ENCODE results near the gene TRAF3.
"Not testable (repeated sequence)": the region's sequence is repeated elsewhere in the genome, so short reads cannot be mapped to it uniquely, and the experiment has no call there.

Gene TRAF3

DNA sequence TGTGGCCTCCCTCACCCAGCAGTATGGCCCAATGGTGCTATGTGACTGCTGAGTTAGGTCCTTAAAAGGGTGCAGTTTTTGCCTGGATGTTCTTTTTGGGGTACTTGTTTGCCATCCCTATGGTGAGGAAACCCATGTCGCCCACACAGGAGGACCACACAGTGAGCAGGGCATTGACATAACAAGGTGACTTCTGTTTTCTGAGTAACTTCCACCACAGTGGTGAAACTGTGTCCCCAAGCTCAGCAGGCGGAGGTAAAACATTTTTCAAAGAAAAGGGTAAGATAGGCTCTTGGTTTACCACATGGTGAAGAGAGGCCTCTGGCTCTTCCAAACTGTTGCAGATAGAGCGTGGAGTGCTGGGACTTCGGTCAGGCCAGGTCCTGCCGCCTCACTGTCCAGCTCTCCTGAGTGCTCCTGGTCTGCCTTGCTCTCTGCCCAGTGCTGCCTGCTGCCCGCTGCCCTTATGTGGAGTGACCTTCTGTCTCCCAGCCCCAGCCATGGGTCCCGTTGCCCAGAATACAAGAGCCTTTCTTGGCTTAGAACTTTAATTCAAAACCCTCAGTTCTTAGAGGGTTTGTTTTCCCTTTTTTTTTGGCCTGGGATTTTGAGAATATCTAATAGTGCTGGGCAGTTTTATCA lies 54.0 kb downstream of the TRAF3 start:
- no peak for DNase-seq
- no peaks in the 10 kb centered on the region for H3K79me2 ChIP-seq (ENCODE audit: control insufficient read depth, insufficient read depth, low read length)
- no peak overlapping the region for H3K4me3 ChIP-seq (ENCODE audit: low read length)
- H3K18ac ChIP-seq (ENCODE audit: low read length), result no peak overlapping the region
- H3K23ac ChIP-seq (ENCODE audit: low read length), result no peak overlapping the region
- no peak overlapping the region for H3K4me2 ChIP-seq (ENCODE audit: low read length)
- H3K79me1 ChIP-seq (ENCODE audit: low read length), result no peaks in the 10 kb centered on the region
- H4K8ac ChIP-seq (ENCODE audit: low read depth, low read length), result no peak overlapping the region
- no peak overlapping the region for H2AK5ac ChIP-seq (ENCODE audit: low read length)
- H3K36me3 ChIP-seq (ENCODE audit: control insufficient read depth, insufficient read depth, low read length), result no peaks in the 10 kb centered on the region
- H2BK5ac ChIP-seq (ENCODE audit: low read length), result no peak overlapping the region
- H4K5ac ChIP-seq (ENCODE audit: low read length), result no peak overlapping the region
- no CpG with 5 or more reads among the region's 7 CpGs for WGBS (ENCODE audit: extremely low coverage, insufficient coverage, low lambda C conversion rate)
- H3K56ac ChIP-seq (ENCODE audit: low read length), result no peak overlapping the region
- H3K9ac ChIP-seq (ENCODE audit: low read length), result no peak overlapping the region
- H3K27ac ChIP-seq (ENCODE audit: low read depth, low read length), result no peak overlapping the region
- H3K4me1 ChIP-seq (ENCODE audit: control insufficient read depth, low read depth, low read length), result no peaks in the 10 kb centered on the region
- no peak overlapping the region for H3K4ac ChIP-seq (ENCODE audit: low read depth, low read length)
- no peaks in the 10 kb centered on the region for H3K27me3 ChIP-seq (ENCODE audit: insufficient read depth, low read length, poor library complexity)
- no peak overlapping the region for H2BK120ac ChIP-seq (ENCODE audit: low read depth, low read length)
- no peak overlapping the region for H2BK15ac ChIP-seq (replicated peaks; ENCODE audit: low read depth)

DNA sequence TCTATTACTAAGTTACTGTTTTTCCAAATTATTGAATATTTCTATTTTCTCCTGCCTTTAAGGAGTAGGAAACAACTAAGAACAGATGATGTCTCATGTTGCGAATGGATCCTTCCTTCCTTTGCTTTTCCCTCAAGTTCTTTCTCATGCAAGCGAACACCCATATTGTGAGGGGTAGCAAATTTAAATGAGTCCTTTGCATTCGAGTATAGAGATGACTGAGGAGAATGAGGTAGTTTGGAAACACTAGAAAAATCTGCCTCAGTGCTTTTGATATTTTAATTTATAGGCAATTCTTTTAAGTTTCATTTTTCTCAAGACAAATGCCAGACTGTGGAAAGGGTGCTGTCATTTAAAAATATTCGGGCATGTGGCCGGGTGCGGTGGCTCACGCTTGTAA lies 56.1 kb downstream of the TRAF3 start:
- no peaks in the 10 kb centered on the region for H3K4me1 ChIP-seq (ENCODE audit: control insufficient read depth, low read depth, low read length)
- H4K8ac ChIP-seq (ENCODE audit: low read depth, low read length), result no peak overlapping the region
- H3K18ac ChIP-seq (ENCODE audit: low read length), result no peak overlapping the region
- no peak overlapping the region for H3K4me3 ChIP-seq (ENCODE audit: low read length)
- no peak overlapping the region for H3K4ac ChIP-seq (ENCODE audit: low read depth, low read length)
- WGBS (ENCODE audit: extremely low coverage, insufficient coverage, low lambda C conversion rate), result no CpG with 5 or more reads among the region's 7 CpGs
- no peak overlapping the region for H2BK120ac ChIP-seq (ENCODE audit: low read depth, low read length)
- H2BK5ac ChIP-seq (ENCODE audit: low read length), result no peak overlapping the region
- H3K4me2 ChIP-seq (ENCODE audit: low read length), result no peak overlapping the region
- H3K56ac ChIP-seq (ENCODE audit: low read length), result no peak overlapping the region
- H3K79me2 ChIP-seq (ENCODE audit: control insufficient read depth, insufficient read depth, low read length), result no peaks in the 10 kb centered on the region
- no peak overlapping the region for H3K23ac ChIP-seq (ENCODE audit: low read length)
- H3K36me3 ChIP-seq (ENCODE audit: control insufficient read depth, insufficient read depth, low read length), result no peaks in the 10 kb centered on the region
- H3K9ac ChIP-seq (ENCODE audit: low read length), result no peak overlapping the region
- no peak overlapping the region for H2AK5ac ChIP-seq (ENCODE audit: low read length)
- no peaks in the 10 kb centered on the region for H3K79me1 ChIP-seq (ENCODE audit: low read length)
- no peak for DNase-seq
- H3K27ac ChIP-seq (ENCODE audit: low read depth, low read length), result no peak overlapping the region
- no peaks in the 10 kb centered on the region for H3K27me3 ChIP-seq (ENCODE audit: insufficient read depth, low read length, poor library complexity)
- H4K5ac ChIP-seq (ENCODE audit: low read length), result no peak overlapping the region
- no peak overlapping the region for H2BK15ac ChIP-seq (replicated peaks; ENCODE audit: low read depth)

DNA sequence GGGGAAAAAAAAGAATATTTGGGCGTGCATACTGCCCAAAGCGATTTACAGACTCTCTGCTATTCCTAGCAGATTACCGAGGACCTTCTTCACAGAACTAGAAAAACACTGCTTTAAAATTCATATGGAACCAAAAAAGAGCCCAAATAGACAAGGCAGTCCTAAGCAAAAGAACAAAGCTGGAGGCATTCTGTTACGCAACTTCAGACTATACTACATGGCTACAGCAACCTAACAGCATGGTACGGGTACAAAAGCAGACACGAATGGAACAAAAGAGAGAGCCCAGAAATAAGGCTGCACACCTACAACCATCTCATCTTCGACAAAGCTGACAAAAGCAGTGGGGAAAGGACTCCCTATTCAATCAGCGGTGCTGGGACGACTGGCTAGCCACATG lies 56.7 kb downstream of the TRAF3 start:
- Histone ChIP-seq H4K5ac (ENCODE audit: low read length) (no peak overlapping the region), H3K79me2 (ENCODE audit: control insufficient read depth, insufficient read depth, low read length) (no peaks in the 10 kb centered on the region), H2BK15ac (replicated peaks; ENCODE audit: low read depth) (no peak overlapping the region), H3K79me1 (ENCODE audit: low read length) (no peaks in the 10 kb centered on the region), H3K9ac (ENCODE audit: low read length) (no peak overlapping the region), H3K36me3 (ENCODE audit: control insufficient read depth, insufficient read depth, low read length) (no peaks in the 10 kb centered on the region), H3K4me1 (ENCODE audit: control insufficient read depth, low read depth, low read length) (no peaks in the 10 kb centered on the region), H3K4me2 (ENCODE audit: low read length) (no peak overlapping the region), H3K56ac (ENCODE audit: low read length) (no peak overlapping the region), H2AK5ac (ENCODE audit: low read length) (no peak overlapping the region), H2BK120ac (ENCODE audit: low read depth, low read length) (no peak overlapping the region), H4K8ac (ENCODE audit: low read depth, low read length) (no peak overlapping the region), H3K4me3 (ENCODE audit: low read length) (no peak overlapping the region), H3K27ac (ENCODE audit: low read depth, low read length) (no peak overlapping the region), H3K18ac (ENCODE audit: low read length) (no peak overlapping the region), H3K4ac (ENCODE audit: low read depth, low read length) (no peak overlapping the region), H3K27me3 (ENCODE audit: insufficient read depth, low read length, poor library complexity) (no peaks in the 10 kb centered on the region), H2BK5ac (ENCODE audit: low read length) (no peak overlapping the region), H3K23ac (ENCODE audit: low read length) (no peak overlapping the region)
- WGBS (ENCODE audit: extremely low coverage, insufficient coverage, low lambda C conversion rate), result no CpG with 5 or more reads among the region's 9 CpGs
- DNase-seq, result no peak

DNA sequence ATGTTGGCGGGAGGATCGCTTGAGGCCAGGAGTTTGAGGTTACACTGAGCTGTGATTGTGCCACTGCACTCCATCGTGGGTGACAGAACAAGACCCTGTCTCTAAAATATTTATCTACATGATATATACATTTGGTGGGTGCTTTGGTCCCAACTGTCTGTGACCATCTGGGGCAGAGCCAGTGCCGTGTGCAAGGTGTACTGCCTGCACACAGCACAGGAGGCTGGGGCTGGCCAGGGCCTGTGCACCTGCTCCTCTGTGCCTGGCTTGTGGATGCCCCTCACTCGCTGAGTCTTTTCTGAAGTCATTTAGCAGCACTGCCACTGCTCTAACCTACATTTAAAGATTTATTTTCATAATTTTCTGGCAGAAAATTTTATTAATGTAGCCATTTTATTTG lies 58.7 kb downstream of the TRAF3 start:
- H3K4me1 ChIP-seq (ENCODE audit: control insufficient read depth, low read depth, low read length), result no peaks in the 10 kb centered on the region
- no peak overlapping the region for H4K5ac ChIP-seq (ENCODE audit: low read length)
- no peak overlapping the region for H2BK120ac ChIP-seq (ENCODE audit: low read depth, low read length)
- H3K36me3 ChIP-seq (ENCODE audit: control insufficient read depth, insufficient read depth, low read length), result no peaks in the 10 kb centered on the region
- no peak overlapping the region for H3K4me2 ChIP-seq (ENCODE audit: low read length)
- H4K8ac ChIP-seq (ENCODE audit: low read depth, low read length), result no peak overlapping the region
- no peak overlapping the region for H3K27ac ChIP-seq (ENCODE audit: low read depth, low read length)
- no peak overlapping the region for H2AK5ac ChIP-seq (ENCODE audit: low read length)
- no peak overlapping the region for H3K4me3 ChIP-seq (ENCODE audit: low read length)
- no peak for DNase-seq
- no peak overlapping the region for H3K4ac ChIP-seq (ENCODE audit: low read depth, low read length)
- H3K79me2 ChIP-seq (ENCODE audit: control insufficient read depth, insufficient read depth, low read length), result no peaks in the 10 kb centered on the region
- H2BK15ac ChIP-seq (replicated peaks; ENCODE audit: low read depth), result no peak overlapping the region
- no peaks in the 10 kb centered on the region for H3K79me1 ChIP-seq (ENCODE audit: low read length)
- no CpG with 5 or more reads among the region's 5 CpGs for WGBS (ENCODE audit: extremely low coverage, insufficient coverage, low lambda C conversion rate)
- H3K9ac ChIP-seq (ENCODE audit: low read length), result no peak overlapping the region
- H3K18ac ChIP-seq (ENCODE audit: low read length), result no peak overlapping the region
- no peaks in the 10 kb centered on the region for H3K27me3 ChIP-seq (ENCODE audit: insufficient read depth, low read length, poor library complexity)
- H3K23ac ChIP-seq (ENCODE audit: low read length), result no peak overlapping the region
- no peak overlapping the region for H2BK5ac ChIP-seq (ENCODE audit: low read length)
- H3K56ac ChIP-seq (ENCODE audit: low read length), result no peak overlapping the region

DNA sequence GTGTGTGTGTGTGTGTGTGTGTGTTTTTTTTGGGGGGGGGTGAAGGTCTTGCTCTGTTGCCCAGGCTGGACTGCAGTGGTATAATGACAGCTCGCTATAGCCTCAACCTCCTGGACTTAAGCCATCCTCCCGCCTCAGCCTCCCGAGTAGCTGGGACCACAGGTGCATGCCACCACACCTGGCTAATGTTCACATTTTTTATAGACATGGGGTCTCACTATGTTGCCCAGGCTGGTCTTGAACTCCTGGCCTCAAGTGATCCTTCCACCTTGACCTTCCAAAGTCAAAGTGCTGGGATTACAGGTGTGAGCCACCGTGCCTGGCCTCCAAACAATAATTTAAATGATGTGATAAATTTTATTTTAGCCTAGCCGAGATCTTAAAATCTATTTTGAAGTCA lies 59.9 kb downstream of the TRAF3 start:
- not testable (repeated sequence) for H3K4me1 ChIP-seq (ENCODE audit: control insufficient read depth, low read depth, low read length); H2BK15ac ChIP-seq (replicated peaks; ENCODE audit: low read depth); H3K27ac ChIP-seq (ENCODE audit: low read depth, low read length); H3K4ac ChIP-seq (ENCODE audit: low read depth, low read length); H4K8ac ChIP-seq (ENCODE audit: low read depth, low read length); H4K5ac ChIP-seq (ENCODE audit: low read length); H3K27me3 ChIP-seq (ENCODE audit: insufficient read depth, low read length, poor library complexity); H3K4me3 ChIP-seq (ENCODE audit: low read length); H3K23ac ChIP-seq (ENCODE audit: low read length); H3K79me2 ChIP-seq (ENCODE audit: control insufficient read depth, insufficient read depth, low read length); H3K9ac ChIP-seq (ENCODE audit: low read length); DNase-seq; H3K36me3 ChIP-seq (ENCODE audit: control insufficient read depth, insufficient read depth, low read length); H2BK5ac ChIP-seq (ENCODE audit: low read length); H3K79me1 ChIP-seq (ENCODE audit: low read length); H3K56ac ChIP-seq (ENCODE audit: low read length); H3K4me2 ChIP-seq (ENCODE audit: low read length); H2AK5ac ChIP-seq (ENCODE audit: low read length); H2BK120ac ChIP-seq (ENCODE audit: low read depth, low read length); H3K18ac ChIP-seq (ENCODE audit: low read length)
- WGBS (ENCODE audit: extremely low coverage, insufficient coverage, low lambda C conversion rate), result no CpG with 5 or more reads among the region's 5 CpGs

DNA sequence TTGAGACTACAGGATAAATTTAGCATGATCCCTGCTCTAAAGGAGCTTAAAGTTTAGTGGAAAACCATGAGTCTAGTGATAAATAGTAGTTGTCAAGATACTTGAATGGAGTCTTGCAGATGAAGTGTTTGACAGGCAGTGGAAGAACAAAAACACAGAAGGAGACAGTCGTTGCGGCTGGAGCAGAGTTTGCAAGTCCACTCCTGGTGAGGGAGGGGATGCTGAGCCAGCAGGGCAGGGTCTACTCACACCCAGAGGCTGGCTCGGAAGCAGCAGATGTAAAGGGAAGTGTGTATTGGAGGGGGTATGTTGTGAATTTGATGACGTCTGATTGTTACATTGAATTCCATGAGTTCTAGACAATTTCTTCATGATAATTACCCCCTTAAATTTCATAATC lies 61.3 kb downstream of the TRAF3 start:
- Histone ChIP-seq H2AK5ac (ENCODE audit: low read length) (no peak overlapping the region), H3K9ac (ENCODE audit: low read length) (no peak overlapping the region), H3K23ac (ENCODE audit: low read length) (no peak overlapping the region), H3K79me2 (ENCODE audit: control insufficient read depth, insufficient read depth, low read length) (no peaks in the 10 kb centered on the region), H3K4ac (ENCODE audit: low read depth, low read length) (no peak overlapping the region), H3K4me1 (ENCODE audit: control insufficient read depth, low read depth, low read length) (no peaks in the 10 kb centered on the region), H2BK120ac (ENCODE audit: low read depth, low read length) (no peak overlapping the region), H2BK15ac (replicated peaks; ENCODE audit: low read depth) (no peak overlapping the region), H3K27ac (ENCODE audit: low read depth, low read length) (no peak overlapping the region), H3K79me1 (ENCODE audit: low read length) (no peaks in the 10 kb centered on the region), H4K5ac (ENCODE audit: low read length) (no peak overlapping the region), H3K56ac (ENCODE audit: low read length) (no peak overlapping the region), H3K18ac (ENCODE audit: low read length) (no peak overlapping the region), H2BK5ac (ENCODE audit: low read length) (no peak overlapping the region), H4K8ac (ENCODE audit: low read depth, low read length) (no peak overlapping the region), H3K4me2 (ENCODE audit: low read length) (no peak overlapping the region), H3K4me3 (ENCODE audit: low read length) (no peak overlapping the region), H3K27me3 (ENCODE audit: insufficient read depth, low read length, poor library complexity) (no peaks in the 10 kb centered on the region), H3K36me3 (ENCODE audit: control insufficient read depth, insufficient read depth, low read length) (no peaks in the 10 kb centered on the region)
- DNase-seq, result peak; percentile 29
- WGBS (ENCODE audit: extremely low coverage, insufficient coverage, low lambda C conversion rate), result no CpG with 5 or more reads among the region's 4 CpGs
